Measurements from ENCODE around the gene HSPA5.
"Not testable (repeated sequence)": the region's sequence is repeated elsewhere in the genome, so short reads cannot be mapped to it uniquely, and the experiment has no call there.

The HSPA5 gene

GRCh38 chr9:125246261-125246667, 5.1 kb upstream of the HSPA5 start:
- DNase-seq (ENCODE audit: low read depth), result no peak
- no peak overlapping the region for H3K4me3 ChIP-seq (ENCODE audit: low read depth, low read length)

GRCh38 chr9:125243792-125244260, 2.7 kb upstream of the HSPA5 start:
- no peak overlapping the region for H3K4me3 ChIP-seq (ENCODE audit: low read depth, low read length)
- no peak for DNase-seq (ENCODE audit: low read depth)

- DNase-seq (ENCODE audit: low read depth), result no peak
- peak overlapping the region; percentile 59 for H3K4me3 ChIP-seq (ENCODE audit: low read depth, low read length)
Observed at GRCh38 chr9:125241863-125242739, 958 bp upstream of the HSPA5 start.

GRCh38 chr9:125240649-125240999, 519 bp downstream of the HSPA5 start:
- peak overlapping the region; percentile 94 for H3K4me3 ChIP-seq (ENCODE audit: low read depth, low read length)
- DNase-seq (ENCODE audit: low read depth), result no peak

GRCh38 chr9:125239631-125240597, 1.2 kb downstream of the HSPA5 start:
- H3K4me3 ChIP-seq (ENCODE audit: low read depth, low read length), result peak overlapping the region; percentile 94
- no peak for DNase-seq (ENCODE audit: low read depth)

GRCh38 chr9:125238915-125239446, 2.2 kb downstream of the HSPA5 start:
- peak overlapping the region; percentile 94 for H3K4me3 ChIP-seq (ENCODE audit: low read depth, low read length)
- no peak for DNase-seq (ENCODE audit: low read depth)

GRCh38 chr9:125238127-125238914, 2.8 kb downstream of the HSPA5 start:
- peak overlapping the region; percentile 94 for H3K4me3 ChIP-seq (ENCODE audit: low read depth, low read length)
- DNase-seq (ENCODE audit: low read depth), result no peak

GRCh38 chr9:125236520-125237159, 4.5 kb downstream of the HSPA5 start:
- H3K4me3 ChIP-seq (ENCODE audit: low read depth, low read length), result peak overlapping the region; percentile 94
- not testable (repeated sequence) for DNase-seq (ENCODE audit: low read depth)

GRCh38 chr9:125235804-125236519, 5.2 kb downstream of the HSPA5 start:
- H3K4me3 ChIP-seq (ENCODE audit: low read depth, low read length), result peak overlapping the region; percentile 94
- DNase-seq (ENCODE audit: low read depth), result no peak

GRCh38 chr9:125234099-125234498, 7.0 kb downstream of the HSPA5 start:
- not testable (repeated sequence) for H3K4me3 ChIP-seq (ENCODE audit: low read depth, low read length); DNase-seq (ENCODE audit: low read depth)

GRCh38 chr9:125233678-125234077, 7.5 kb downstream of the HSPA5 start:
- peak; percentile 97 for DNase-seq (ENCODE audit: low read depth)
- no peak overlapping the region for H3K4me3 ChIP-seq (ENCODE audit: low read depth, low read length)

- no peak overlapping the region for H3K4me3 ChIP-seq (ENCODE audit: low read depth, low read length)
- no peak for DNase-seq (ENCODE audit: low read depth)
Observed at GRCh38 chr9:125227761-125228160, 13.4 kb downstream of the HSPA5 start.

- not testable (repeated sequence) for DNase-seq (ENCODE audit: low read depth); H3K4me3 ChIP-seq (ENCODE audit: low read depth, low read length)
Observed at GRCh38 chr9:125224858-125225257, 16.3 kb downstream of the HSPA5 start.

- H3K4me3 ChIP-seq (ENCODE audit: low read depth, low read length), result no peak overlapping the region
- no peak for DNase-seq (ENCODE audit: low read depth)
Observed at GRCh38 chr9:125218621-125219020, 22.5 kb downstream of the HSPA5 start.

- no peak for DNase-seq (ENCODE audit: low read depth)
- H3K4me3 ChIP-seq (ENCODE audit: low read depth, low read length), result no peak overlapping the region
Observed at GRCh38 chr9:125214186-125214585, 27.0 kb downstream of the HSPA5 start.

GRCh38 chr9:125204477-125204876, 36.7 kb downstream of the HSPA5 start:
- no peak overlapping the region for H3K4me3 ChIP-seq (ENCODE audit: low read depth, low read length)
- DNase-seq (ENCODE audit: low read depth), result no peak

- DNase-seq (ENCODE audit: low read depth), result no peak
Observed at GRCh38 chr9:125202846-125203618, 38.1 kb downstream of the HSPA5 start.

More at GRCh38 chr9:125202846-125203618, 38.1 kb downstream of the HSPA5 start:
- H3K4me3 ChIP-seq (ENCODE audit: low read depth, low read length), result no peak overlapping the region

Data from skeletal muscle cell (primary cell).